Frontal cortex (tissue), 4 donors: ENCODE measurements around the gene TGIF1. TPM values are rescaled to one million over a fixed set of nuclear protein-coding genes. Genes with fewer than 3 reads are reported as not detected.

Experiments used
- DNase-seq, 2 donors: peaks; one replicate each; pipeline ENCODE4 v3.0.0; 2012; ENCODE audit warnings: low spot score in 2 of 2
- FAIRE-seq: peaks from 2 replicates; lab custom pipeline; 2012; peaks lifted over from hg19 to GRCh38; lab: Jason Lieb, UNC
- total RNA-seq: library from RNA; depleted of rRNA; stranded (reverse); fragments of >200 nt; gene quantifications from one replicate; pipeline ENCODE4 v1.2.3, GENCODE V29; 2014
- donor health status: control.
- donor health status: control.
- donor health status: control.

Gene TGIF1
- total RNA-seq, 1 donor from 2014 or later: 15.5 TPM

DNA sequence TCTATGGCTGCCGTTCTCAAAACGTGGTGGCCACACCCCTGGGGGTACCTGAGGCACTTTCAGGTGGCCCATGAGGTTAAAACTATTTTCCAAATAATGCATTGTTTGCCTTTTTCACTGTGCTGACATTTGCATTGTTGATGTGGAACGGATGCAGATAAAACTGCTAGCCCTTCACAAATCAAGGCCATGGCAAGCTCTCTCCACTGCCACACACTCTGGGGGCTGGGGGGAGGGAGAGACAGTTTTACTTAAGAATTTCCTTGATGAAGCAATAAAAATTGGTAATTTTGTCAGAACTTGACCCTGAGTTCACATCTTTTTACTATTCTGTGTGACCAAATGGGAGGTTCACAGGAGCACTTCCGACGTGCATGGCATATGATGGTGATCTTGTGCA lies 22.0 kb upstream of the TGIF1 start:
- no peak for FAIRE-seq
- no peak for DNase-seq

DNA sequence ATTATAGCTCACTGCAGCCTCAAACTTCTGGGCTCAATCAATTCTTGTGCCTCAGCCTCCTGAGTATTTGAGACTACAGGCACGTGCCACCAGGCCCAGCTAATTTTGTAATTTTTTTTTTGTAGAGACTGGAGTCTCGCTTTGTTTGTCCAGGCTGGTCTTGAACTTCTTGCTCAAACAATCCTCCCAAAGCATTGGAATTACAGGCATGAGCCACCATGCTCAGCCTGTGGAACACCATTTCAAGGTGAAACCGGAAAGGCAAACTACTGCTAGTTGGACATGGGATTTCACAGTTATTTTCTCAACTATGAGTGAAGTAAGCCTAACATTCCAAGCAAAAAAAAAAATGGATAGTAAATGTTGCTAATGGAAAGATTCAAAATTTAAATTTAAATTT lies 20.9 kb upstream of the TGIF1 start:
- FAIRE-seq: no peak
- no peak for DNase-seq

DNA sequence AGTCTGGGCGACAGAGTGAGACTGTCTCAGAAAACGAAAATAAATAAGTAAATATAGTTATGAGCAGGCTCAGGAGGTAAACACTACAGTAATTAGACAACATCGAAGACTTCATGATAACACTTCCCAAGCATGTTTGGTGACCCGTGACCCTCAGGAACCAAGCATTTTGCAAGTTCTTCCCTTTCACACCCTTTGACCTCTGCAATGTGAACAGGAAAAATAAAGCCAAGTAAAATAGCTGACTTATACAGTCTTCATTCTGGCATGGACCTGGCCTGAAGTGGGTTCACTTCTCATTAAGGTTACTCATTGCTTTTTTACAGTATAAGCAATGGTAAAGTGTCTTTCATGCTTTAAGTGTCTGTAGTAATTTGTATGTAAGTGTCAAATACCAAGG lies 15.3 kb upstream of the TGIF1 start:
- no peak for FAIRE-seq

DNA sequence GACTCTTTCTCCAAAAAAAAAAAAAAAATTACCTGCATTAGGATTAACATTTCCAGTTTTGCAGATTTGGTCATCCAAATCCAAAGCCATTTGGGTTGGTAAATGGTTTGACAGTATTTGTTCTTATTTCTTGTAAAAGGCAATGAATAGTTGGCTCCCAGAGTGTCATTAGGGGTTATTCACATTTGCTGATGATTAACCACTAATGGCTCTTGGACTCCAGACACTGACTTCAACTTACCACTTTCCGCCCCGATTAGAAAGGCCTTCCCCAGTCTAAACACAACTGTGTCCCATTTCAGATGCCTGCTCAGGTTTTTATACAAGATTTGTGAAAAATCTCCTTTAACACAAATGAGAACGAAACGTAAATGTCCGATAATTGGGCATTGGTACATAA lies 9.6 kb upstream of the TGIF1 start:
- no peak for DNase-seq

More for the DNA sequence above, 15.3 kb upstream of the TGIF1 start:
- DNase-seq: no peak

DNA sequence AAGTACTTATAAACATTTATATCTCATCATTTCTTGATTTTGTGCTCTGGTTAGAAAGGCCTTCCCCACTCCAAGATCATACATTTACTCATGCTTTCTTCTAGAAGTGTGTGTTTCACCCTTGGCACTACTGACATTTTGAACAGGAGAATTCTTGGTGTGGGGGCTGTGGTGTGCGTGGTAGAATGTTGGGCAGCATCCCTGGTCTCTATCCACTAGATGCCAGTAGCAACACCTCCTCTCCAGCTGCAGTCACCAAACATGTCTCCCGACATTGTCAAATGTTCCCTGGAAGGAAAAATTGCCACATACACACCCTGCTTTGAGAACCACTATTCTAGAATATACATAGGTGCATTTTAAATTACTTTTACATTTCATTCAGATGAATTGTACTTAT lies 8.7 kb upstream of the TGIF1 start:
- FAIRE-seq (no peak), DNase-seq (peak in 1 of 2 donors; percentile 22)

More for the DNA sequence above, 9.6 kb upstream of the TGIF1 start:
- no peak for FAIRE-seq

DNA sequence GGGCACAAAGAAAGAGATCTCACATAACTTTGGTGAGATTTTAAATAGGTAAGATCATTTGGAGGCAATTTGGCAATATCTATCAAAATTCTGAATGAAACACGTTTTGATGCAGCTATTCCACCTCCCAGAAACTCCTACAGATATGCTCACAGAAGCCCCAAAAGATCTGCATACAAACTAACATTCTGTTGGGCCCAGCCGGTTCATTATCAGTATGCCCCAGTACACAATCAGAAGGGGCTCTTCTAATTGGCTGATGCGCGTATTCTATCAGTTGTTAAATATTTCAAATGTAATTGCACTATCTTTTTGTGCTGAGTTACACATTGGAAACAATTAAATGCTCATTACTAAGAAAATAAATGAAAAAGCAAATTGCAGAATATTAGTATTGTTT lies 7.1 kb upstream of the TGIF1 start:
- FAIRE-seq (no peak), DNase-seq (no peak)

DNA sequence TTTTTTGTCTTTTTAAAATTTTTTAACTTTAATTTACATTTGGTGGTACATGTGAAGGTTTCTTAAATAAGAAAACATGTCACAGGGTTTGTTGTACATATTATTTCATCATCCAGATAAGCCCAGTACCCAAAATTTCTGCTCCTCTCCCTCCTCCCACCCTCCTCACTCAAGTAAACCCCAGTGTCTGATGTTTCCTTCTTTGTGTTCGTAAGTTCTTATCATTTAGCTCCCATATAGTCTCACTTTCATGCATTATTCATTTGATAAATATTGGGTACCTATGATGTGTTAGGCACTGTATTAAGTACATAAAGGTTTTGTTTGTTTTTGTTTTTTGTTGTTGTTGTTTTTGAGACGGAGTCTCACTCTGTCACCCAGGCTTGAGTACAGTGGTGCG lies 5.7 kb upstream of the TGIF1 start:
- no peak for DNase-seq
- no peak for FAIRE-seq

DNA sequence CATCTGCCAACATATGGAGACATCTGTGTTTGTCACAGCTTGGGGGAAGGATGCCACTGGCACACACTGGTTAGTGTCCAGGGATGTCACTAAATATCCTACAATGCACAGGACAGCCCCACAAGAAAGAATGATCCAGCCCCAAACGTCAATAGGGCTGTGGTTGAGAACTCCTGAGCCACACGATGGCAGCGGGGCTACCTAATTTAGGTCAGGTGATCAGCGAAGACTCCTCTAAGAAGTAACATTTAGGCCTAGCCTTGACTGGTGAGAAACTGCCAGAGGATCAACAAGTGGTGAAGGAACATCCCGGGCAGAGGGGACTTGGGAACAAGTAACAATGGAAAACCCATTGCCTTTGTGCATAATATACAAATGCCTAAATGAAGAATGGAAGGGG lies 5.0 kb upstream of the TGIF1 start:
- FAIRE-seq (no peak), DNase-seq (no peak)

DNA sequence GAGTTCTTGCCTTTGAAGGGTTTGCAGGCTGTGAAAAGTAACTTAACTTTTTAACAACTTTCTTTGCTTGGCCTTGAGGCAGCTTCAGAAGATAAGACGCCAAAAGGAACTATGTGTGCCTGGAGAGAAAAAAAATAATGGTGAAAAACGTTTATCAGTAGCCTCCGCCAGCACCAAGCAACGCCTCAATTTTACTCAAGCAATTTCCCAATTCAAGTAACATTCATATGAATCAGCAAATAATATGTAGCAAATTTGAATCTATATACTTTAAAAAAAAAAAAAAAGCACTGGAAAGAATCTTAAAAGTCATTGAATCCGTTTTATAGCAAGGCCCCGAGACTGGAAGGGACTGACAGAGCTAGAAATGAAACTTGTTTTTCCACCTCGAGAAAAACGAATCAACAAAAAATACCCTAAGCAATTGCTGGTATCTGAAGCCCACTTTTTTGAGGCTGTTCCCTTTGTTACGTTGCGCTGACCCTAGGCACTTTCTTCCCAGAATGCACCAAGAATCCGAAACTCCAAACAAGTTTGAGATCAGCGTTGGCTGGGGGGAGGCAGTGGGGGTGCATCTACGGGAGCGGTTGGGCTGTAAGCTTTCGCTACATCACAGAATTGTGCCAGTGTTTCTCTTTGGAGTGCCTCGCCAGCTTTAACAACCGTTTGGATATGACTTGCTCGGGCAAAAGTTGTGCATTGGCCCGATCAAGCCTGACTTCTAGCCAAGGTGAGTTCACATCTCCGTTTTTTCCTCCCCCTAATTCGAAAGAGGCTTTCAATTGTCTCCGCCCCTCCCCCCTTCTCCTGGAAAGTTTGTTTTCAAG lies 2.7 kb upstream of the TGIF1 start:
- FAIRE-seq (no peak), DNase-seq (no peak)

DNA sequence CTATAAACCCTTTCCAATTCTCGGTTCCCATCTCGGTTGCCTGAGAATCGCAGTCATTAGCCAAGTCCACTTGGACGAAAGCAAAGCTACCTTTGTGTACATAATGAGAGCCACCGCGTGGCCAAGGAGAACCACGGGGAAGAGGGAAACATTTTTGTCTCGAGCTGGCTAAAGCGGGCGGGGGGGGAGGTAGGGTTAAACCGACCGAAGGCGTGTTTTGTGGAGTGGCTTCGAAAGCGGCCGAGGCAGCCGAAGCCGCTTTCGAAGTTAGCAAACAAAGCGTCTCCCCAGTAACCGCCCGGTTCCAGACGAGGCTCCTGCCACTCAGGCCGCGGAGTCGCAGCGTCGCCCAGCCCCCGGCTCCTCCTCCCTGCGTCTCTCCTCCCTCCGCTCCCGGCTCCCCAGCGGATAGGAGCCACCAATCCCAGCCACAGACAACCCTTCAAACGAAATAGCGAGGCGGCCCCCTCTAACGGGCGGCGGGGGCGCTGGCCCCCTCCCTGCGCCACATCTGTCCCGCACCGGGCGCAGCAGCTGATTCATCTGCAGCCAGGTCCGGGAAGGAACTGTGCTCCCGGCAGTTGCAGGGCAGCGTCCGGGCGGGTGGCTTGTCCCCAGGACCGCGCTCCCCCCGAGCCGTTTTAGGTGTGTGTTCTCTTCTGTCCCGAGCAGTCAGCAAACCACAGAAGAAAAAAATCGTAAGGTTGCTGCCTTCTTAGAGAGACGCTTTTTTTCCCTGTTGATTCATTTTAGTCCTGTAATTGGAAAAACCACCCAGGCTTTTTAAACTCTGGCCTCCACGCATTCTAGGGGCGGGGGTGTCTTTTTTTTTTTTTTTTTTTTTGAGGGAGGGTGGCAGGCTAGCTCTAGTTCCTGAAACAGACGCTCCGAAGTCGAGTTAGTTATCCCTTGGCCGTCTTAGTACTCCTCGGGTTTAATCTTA lies 1.8 kb upstream of the TGIF1 start:
- FAIRE-seq: no peak
- DNase-seq: peak; percentile 68 to 75

DNA sequence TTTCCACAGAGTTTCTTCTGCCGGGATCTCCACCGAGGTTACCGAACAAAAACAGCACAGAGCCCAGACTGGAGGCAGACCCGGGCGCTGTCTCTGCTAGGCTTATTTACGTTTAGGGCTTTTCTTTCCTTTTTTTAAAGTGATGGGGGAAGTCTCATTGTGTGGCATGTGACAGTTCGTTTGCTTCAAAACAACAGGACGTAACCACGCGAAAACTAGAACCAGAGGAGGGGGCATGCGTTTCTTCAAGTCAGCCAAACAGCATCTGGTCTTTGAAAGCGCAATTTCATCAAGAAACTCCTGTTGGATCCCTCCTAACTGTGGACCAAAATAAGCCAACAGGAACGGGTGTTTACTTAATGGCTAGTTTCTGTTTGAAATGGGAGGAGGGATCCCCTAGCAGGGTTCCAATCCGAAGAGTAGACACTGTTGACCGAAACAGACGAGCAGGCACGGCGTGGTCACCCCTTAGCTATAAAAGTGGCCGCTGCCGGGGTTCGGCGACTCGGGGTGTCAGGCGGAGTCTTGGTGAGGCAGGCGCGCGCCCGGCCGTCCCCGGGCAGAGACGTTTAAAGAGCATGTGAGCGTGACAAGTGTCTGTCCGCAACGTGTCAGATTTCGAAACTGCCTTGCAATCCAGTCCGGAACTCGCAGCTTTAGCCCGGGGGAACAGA lies 997 bp upstream of the TGIF1 start:
- FAIRE-seq: no peak
- no peak for DNase-seq

DNA sequence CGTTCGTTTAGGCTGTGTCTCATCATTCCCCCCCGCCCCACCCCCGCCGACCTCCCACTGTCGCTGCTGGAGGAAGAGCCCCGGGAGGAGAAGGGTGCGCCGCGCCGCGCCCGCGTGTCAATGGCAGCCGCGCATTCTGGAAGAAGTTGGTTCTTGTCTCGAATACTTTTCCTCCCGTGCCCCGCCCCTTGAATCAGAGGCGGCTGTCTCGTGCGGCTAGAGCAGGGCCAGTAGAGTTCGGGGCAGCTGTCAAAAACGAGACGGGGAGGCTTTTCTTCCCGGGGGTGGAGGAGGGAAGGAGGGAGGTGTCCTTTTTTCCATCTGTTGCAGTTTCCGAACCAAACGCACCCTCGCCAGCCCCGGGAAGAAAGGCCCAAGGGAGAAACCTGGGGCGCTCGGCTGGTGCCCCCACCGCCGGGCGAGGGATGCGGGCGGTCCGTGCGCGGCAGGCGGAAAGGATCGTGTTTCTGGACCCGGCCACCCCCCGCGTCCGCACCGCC lies 410 bp upstream of the TGIF1 start:
- no peak for FAIRE-seq
- peak; percentile 35 to 45 for DNase-seq

DNA sequence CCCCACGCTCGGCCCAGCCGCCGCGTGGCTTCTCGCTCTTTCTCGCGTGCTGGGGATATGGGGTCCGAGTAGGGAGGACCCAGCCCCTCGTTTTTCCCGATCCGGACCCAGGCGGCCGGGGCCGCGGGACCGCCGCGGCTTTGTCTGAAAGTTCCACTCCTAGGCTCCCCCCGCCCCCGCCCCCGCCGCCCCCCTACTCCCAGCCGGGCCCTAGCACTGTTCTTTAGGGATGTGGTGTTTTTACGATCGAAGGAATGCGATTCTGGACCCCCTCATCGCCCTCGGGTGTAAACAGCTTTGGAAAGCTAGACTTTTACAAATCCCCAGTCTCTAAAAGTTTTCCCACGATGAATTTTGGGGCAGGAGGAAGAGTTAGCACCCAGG lies 819 bp downstream of the TGIF1 start:
- FAIRE-seq: no peak
- DNase-seq: peak in 1 of 2 donors; percentile 44

DNA sequence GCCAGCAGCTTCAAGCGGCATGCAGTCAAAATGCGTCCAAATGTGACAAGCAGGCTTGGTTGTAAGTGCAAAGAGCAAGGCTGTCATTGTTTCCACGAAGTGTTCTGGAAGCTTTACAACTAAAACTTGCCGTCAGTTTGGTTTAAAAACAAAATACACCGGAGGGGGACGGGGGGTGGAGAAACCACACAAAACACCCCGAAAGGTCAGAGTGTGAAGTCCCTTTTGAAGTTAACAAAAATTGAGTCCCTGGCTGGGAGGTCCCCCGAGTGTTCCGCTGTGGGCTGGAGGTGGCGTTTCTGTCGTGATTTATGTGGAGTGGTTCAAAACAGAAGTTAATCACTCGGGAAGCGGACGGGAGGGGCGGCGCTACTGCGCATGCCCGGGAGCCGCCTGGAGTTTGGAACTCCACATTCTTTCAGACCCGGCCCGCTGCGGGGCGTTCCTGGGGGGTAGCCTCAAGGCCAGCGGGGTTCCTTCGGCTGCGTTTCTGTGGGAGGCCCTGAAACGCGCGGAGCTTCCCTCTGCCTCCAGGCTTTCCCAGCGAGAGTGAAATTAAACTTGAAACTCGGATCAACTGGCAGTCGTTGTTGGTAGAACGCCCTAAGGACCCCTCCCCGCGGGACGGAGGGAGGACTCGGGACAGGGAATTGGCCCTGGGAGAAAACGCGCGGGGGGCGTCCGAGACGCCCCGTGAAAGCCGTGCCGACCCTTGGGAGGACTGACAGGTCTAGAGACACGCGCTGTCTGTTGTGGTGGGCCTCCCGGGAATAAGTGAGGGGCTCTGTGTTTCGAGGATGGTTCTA lies 1.4 kb downstream of the TGIF1 start:
- DNase-seq (peak; percentile 73 to 78), FAIRE-seq (no peak)

DNA sequence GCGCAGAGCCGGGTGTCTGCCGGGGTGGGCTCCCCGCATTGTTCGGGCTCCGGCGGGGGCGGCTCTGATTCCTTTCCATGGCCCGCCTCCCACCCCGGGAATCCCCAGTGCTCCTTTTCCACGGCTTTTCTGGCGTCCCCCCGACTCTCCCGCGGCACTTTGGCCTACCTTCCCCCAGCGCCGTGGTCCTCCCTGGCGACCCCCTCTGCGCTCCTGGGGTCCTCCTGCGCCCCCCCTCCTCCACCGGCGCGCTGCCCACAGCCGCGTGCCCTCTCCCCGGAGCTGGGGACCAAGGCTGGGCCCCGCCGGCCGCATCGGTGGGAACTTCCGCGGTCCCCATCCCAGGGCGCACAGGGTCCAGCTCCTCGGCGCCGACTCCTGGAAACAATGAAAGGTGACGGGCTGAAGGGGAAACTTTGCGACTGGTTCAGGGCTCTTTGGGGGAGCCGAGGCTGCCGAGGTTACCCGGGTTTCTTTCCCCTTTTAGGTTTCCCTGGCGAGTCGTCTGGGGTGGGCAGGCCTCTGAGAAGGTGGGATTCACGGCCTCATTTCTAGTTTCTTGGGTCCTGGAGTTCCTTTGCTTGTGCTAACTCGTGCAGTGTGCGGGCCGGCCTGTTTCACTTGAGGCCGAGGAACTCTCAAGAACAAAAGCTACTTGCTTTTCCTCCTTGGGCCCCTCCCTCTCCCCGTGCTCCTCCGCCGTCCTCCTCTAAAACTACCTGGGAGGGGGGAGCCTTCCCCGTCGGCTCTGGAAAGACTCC lies 2.2 kb downstream of the TGIF1 start:
- no peak for FAIRE-seq

DNA sequence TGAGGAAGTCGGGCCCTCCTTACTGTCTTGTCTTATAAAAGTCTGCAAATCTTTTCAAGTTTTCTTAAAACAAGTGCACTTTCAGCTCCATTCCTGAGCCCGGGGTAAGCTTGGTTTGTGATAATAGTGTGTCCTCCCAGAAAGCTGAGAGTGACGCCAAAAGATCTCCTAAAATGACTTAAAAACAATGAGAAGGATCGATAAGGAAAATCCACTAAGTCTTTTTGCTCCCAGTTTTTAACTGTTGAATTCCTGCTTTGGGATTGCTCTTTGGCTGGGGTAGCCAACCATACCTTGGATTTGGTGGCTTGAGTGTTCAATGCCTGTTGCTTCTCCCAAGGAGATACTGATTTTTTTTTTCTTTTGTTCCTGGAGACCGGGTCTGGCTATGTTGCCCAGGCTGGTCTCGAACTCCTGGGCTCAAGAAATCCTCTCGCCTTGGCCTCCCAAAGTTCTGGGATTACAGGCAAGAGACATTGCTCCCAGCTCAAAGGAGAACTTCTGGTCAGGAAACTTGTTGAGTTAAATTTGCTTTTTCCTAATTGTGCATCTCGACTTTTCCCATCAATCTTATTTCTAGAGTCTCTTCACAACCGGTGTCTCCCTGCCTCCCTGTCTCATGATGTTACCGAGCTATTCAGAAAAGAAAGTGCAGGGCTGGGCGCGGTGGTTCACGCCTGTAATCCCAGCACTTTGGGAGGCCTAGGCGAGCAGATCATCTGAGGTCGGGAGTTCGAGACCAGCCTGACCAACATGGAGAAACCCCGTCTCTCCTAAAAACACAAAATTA lies 3.0 kb downstream of the TGIF1 start:
- DNase-seq (no peak), FAIRE-seq (no peak)

More for the DNA sequence above, 2.2 kb downstream of the TGIF1 start:
- DNase-seq: no peak

DNA sequence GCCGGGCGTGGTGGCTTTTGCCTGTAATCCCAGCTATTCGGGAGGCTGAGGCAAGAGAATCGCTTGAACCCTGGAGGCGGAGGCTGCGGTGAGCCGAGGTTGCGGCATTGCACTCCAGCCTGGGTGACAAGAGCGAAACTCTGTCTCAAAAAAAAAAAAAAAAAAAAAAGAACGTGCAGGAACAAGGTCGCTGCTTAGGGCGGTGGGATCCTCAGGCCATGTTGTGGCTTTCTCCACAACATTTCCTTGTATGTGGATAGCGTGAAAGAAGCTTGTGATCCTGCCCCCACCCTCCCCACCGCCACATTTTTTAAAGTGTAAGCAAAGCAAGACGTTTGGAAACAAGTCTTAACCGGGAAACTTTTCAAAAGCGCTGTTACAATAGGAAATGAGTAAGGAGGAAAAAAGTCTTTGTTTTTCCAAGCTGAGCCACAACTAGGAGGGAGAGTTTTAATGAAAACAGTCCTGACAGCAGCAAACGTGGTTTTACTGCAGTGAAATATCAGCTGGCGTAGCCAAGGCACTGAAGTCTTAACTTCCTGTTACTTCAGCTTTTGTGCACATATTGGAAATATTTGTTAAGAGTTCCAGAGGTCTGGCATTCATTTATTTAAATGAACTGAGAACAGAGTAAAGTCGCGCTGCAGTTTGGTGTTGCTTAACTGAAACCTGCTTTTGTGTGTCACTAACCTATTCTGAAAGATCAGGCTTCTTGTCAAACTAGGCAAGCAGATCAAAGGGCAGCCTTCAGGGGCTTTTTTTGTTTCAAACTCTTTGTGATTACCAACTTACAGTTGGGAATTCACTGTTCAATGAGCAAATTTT lies 3.8 kb downstream of the TGIF1 start:
- no peak for FAIRE-seq
- no peak for DNase-seq
